ENCODE data around the gene FAM168A. TPM values are rescaled to one million over a fixed set of nuclear protein-coding genes. Genes with fewer than 3 reads are reported as not detected.

Gene FAM168A
- polyA plus RNA-seq, 2 of the 4 experiments (the other 2 are of a cell fraction): 15.3 to 19.2 TPM

- FAIRE-seq (no peak), ATAC-seq (no peak), DNase-seq (ENCODE audit: low read depth in 1 of 2, low spot score in 1 of 2) (no peak)
- H3K9me3 ChIP-seq: no peaks in the 10 kb centered on the region
- CTCF ChIA-PET: no interaction called here
- no peaks in the 10 kb centered on the region for H3K4me1 ChIP-seq
- no peak overlapping the region for H3K4me3 ChIP-seq
- 89% methylated on average over 1 of the region's 1 CpG for WGBS (ENCODE audit: missing lambda C conversion rate)
- POLR2A ChIA-PET: no interaction called here
- H3K4me2 ChIP-seq: no peak overlapping the region
- no peak overlapping the region for H3K27ac ChIP-seq
- TF ChIP-seq CBX2 (IDR thresholded peaks at IDR 0.05; ENCODE audit: borderline replicate concordance, low read depth) (no peak), NFE2L2 (conservative IDR thresholded peaks at IDR 0.05; ENCODE audit: low read length) (no peak), HDAC2 (IDR thresholded peaks at IDR 0.05) (no peak), JUNB (IDR thresholded peaks at IDR 0.05) (no peak), BHLHE40 (IDR thresholded peaks at IDR 0.05; ENCODE audit: low read depth, low read length) (no peak), ZFP36 (IDR thresholded peaks at IDR 0.05; ENCODE audit: borderline replicate concordance, partially characterized antibody) (no peak), ZNF302 (CRISPR knock-in tag; IDR thresholded peaks at IDR 0.05) (no peak), POLR2A (IDR thresholded peaks at IDR 0.05; ENCODE audit: low read length) (no peak), HEYL (CRISPR knock-in tag; IDR thresholded peaks at IDR 0.05) (no peak), MAX (IDR thresholded peaks at IDR 0.05) (no peak), KDM1A (IDR thresholded peaks at IDR 0.05; ENCODE audit: low read depth) (no peak), NPAS2 (CRISPR knock-in tag; IDR thresholded peaks at IDR 0.05; ENCODE audit: borderline replicate concordance) (no peak), RCOR1 (IDR thresholded peaks at IDR 0.05; ENCODE audit: low read depth, low read length) (no peak), SREBF2 (IDR thresholded peaks at IDR 0.05) (no peak), EHMT2 (IDR thresholded peaks at IDR 0.05; ENCODE audit: low read depth) (no peak), NR3C1 (IDR thresholded peaks at IDR 0.05) (no peak), RAD21 (conservative IDR thresholded peaks at IDR 0.05 in 1 of 2, IDR thresholded peaks at IDR 0.05 in 1 of 2) (no peak), JUN (IDR thresholded peaks at IDR 0.05) (no peak), GATA3 (IDR thresholded peaks at IDR 0.05; ENCODE audit: borderline replicate concordance) (no peak)
Measured at GRCh38 chr11:73586791-73587190, 11.1 kb downstream of the FAM168A start.

- DNase-seq (ENCODE audit: low read depth in 1 of 2, low spot score in 1 of 2) (no peak), ATAC-seq (no peak), FAIRE-seq (no peak)
- Histone ChIP-seq H3K9me3 (no peaks in the 10 kb centered on the region), H3K27ac (no peak overlapping the region), H3K4me2 (no peak overlapping the region), H3K4me1 (no peaks in the 10 kb centered on the region), H3K4me3 (no peak overlapping the region)
- CTCF ChIA-PET: no interaction called here
- POLR2A ChIA-PET: no interaction called here
- 98% methylated on average over 1 of the region's 1 CpG for WGBS (ENCODE audit: missing lambda C conversion rate)
- no peak for TF ChIP-seq POLR2AphosphoS2 (conservative IDR thresholded peaks at IDR 0.05; ENCODE audit: low read length)
- no peak for TF ChIP-seq CTCF (IDR thresholded peaks at IDR 0.05)
- TF ChIP-seq E2F6 (IDR thresholded peaks at IDR 0.05; ENCODE audit: borderline replicate concordance, low read depth): no peak
- no peak for TF ChIP-seq FOSL2 (IDR thresholded peaks at IDR 0.05)
- no peak for TF ChIP-seq FOSL2 (CRISPR knock-in tag; IDR thresholded peaks at IDR 0.05)
- TF ChIP-seq REST (IDR thresholded peaks at IDR 0.05): no peak
- TF ChIP-seq NPAS2 (CRISPR knock-in tag; IDR thresholded peaks at IDR 0.05; ENCODE audit: borderline replicate concordance): no peak
- no peak for TF ChIP-seq PBX3 (IDR thresholded peaks at IDR 0.05)
- TF ChIP-seq BHLHE40 (IDR thresholded peaks at IDR 0.05; ENCODE audit: low read depth, low read length): no peak
Measured at GRCh38 chr11:73585834-73586575, 11.9 kb downstream of the FAM168A start.

Measured in A549 (cell line).